SK-N-SH (cell line): ENCODE results near the gene DYRK2. TPM values are rescaled to one million over a fixed set of nuclear protein-coding genes. Genes with fewer than 3 reads are reported as not detected.

Experiments used
- CTCF ChIA-PET: fragments of 300-600, 350-600 bp; formaldehyde crosslinking; extraction: SDS; loops from one replicate; lab custom pipeline; 2021; lab: Yijun Ruan, JAX
- POLR2A ChIA-PET: fragments of 350-600 bp; sonication (Branson Sonifier 250); formaldehyde crosslinking; extraction: SDS; loops from one replicate; lab custom pipeline; 2020; ENCODE audit warnings: antibody characterized with exemption, inconsistent platforms; lab: Yijun Ruan, JAX
- DNase-seq: peaks from one replicate; pipeline ENCODE4 v3.0.0; 2012
- H2AFZ ChIP-seq: fragments of 200-600 bp; sonication (generic); 2 replicates; pipeline ENCODE4 v1.8.1; 2016; ENCODE audit warnings: antibody characterized with exemption, mild to moderate bottlenecking, low read depth
- H3F3A ChIP-seq: fragments of 200-600 bp; sonication (generic); replicated peaks from 2 replicates; pipeline ENCODE3; 2016; ENCODE audit warnings: antibody characterized with exemption, mild to moderate bottlenecking; ENCODE audit not compliant: insufficient read depth
- H3K27ac ChIP-seq, 2 experiments: fragments of 200-500 bp in 1 of 2; fragments of 200-600 bp in 1 of 2; sonication (Bioruptor generic) in 1 of 2; sonication (generic), shearing (Covaris generic) in 1 of 2; 2 replicates each; pipeline versions ENCODE4 v1.5.1 to v1.6.1; 2014 to 2016; ENCODE audit warnings: low read depth in 2 of 2, inconsistent platforms in 1 of 2, low read length in 1 of 2, mild to moderate bottlenecking in 1 of 2, mixed read lengths in 1 of 2
- H3K27me3 ChIP-seq: fragments of 200-600 bp; sonication (generic), shearing (Covaris generic); 2 replicates; pipeline ENCODE4 v1.6.1; 2016; ENCODE audit warnings: mixed run types; ENCODE audit not compliant: insufficient read depth
- H3K36me3 ChIP-seq, 2 experiments: fragments of 200-500 bp in 1 of 2; fragments of 200-600 bp in 1 of 2; sonication (Bioruptor generic) in 1 of 2; sonication (generic) in 1 of 2; replicated peaks in 1 of 2; 2 replicates each; pipeline versions ENCODE3 to v1.5.1; 2014 to 2016; ENCODE audit warnings: low read length in 1 of 2, mild to moderate bottlenecking in 1 of 2; ENCODE audit not compliant: insufficient read depth in 2 of 2, control insufficient read depth in 1 of 2
- H3K4me1 ChIP-seq, 2 experiments: fragments of 200-500 bp in 1 of 2; fragments of 200-600 bp in 1 of 2; sonication (Bioruptor generic) in 1 of 2; sonication (generic), shearing (Covaris generic) in 1 of 2; 2 replicates each; pipeline versions ENCODE4 v1.5.1 to v1.6.1; 2014 to 2016; ENCODE audit warnings: low read depth in 1 of 2, low read length in 1 of 2, mixed run types in 1 of 2; ENCODE audit not compliant: insufficient read depth in 2 of 2, control insufficient read depth in 1 of 2
- H3K4me2 ChIP-seq: fragments of 200-600 bp; sonication (generic), shearing (Covaris generic); 2 replicates; pipeline ENCODE4 v1.6.1; 2017; ENCODE audit warnings: mixed run types
- H3K4me3 ChIP-seq, 2 experiments: fragments of 200-500 bp in 1 of 2; fragments of 200-600 bp in 1 of 2; sonication (Bioruptor generic) in 1 of 2; sonication (generic), shearing (Covaris generic) in 1 of 2; 2 replicates each; pipeline versions ENCODE4 v1.5.1 to v1.8.1; 2014 to 2016; ENCODE audit warnings: low read depth in 2 of 2, inconsistent platforms in 1 of 2, low read length in 1 of 2, mild to moderate bottlenecking in 1 of 2, mixed read lengths in 1 of 2, moderate library complexity in 1 of 2
- H3K79me2 ChIP-seq: fragments of 200-600 bp; sonication (generic); 2 replicates; pipeline ENCODE4 v1.8.1; 2017; ENCODE audit warnings: mild to moderate bottlenecking; ENCODE audit not compliant: insufficient read depth
- H3K9ac ChIP-seq: fragments of 200-600 bp; sonication (generic); 2 replicates; pipeline ENCODE4 v1.6.1; 2017; ENCODE audit warnings: mixed run types
- H3K9me2 ChIP-seq: fragments of 200-600 bp; sonication (generic); 2 replicates; pipeline ENCODE4 v1.6.1; 2017; ENCODE audit warnings: mixed run types
- H3K9me3 ChIP-seq: fragments of 200-600 bp; sonication (generic); 2 replicates; pipeline ENCODE4 v1.6.1; 2017; ENCODE audit warnings: mixed run types, mild to moderate bottlenecking, moderate library complexity
- H4K20me1 ChIP-seq: fragments of 200-600 bp; sonication (generic); 2 replicates; pipeline ENCODE4 v1.6.1; 2017; ENCODE audit warnings: mild to moderate bottlenecking, mixed run types; ENCODE audit not compliant: insufficient read depth
- CTCF ChIP-seq: fragments of 200-600 bp; sonication (generic); IDR thresholded peaks from 2 replicates; pipeline ENCODE4 v1.6.1; 2017; ENCODE audit warnings: antibody characterized with exemption, mild to moderate bottlenecking, moderate library complexity
- EP300 ChIP-seq, 2 experiments: IDR thresholded peaks; 2 replicates each; pipeline versions ENCODE4 v1.4.0 to v1.6.1; 2012; ENCODE audit warnings: borderline replicate concordance in 1 of 2, low read depth in 1 of 2, low read length in 1 of 2
- EZH2phosphoT487 ChIP-seq: fragments of 200-600 bp; sonication (generic); IDR thresholded peaks from 2 replicates; pipeline ENCODE4 v1.6.1; 2017; ENCODE audit warnings: low read depth, mixed run types, mild to moderate bottlenecking, antibody characterized with exemption, moderate library complexity, borderline replicate concordance
- FOSL2 ChIP-seq: IDR thresholded peaks from 2 replicates; pipeline ENCODE4 v1.4.0; 2012; ENCODE audit warnings: low read depth, mild to moderate bottlenecking, moderate library complexity, borderline replicate concordance
- GABPA ChIP-seq: IDR thresholded peaks from 2 replicates; pipeline ENCODE4 v1.4.0; 2012; ENCODE audit warnings: low read depth, mild to moderate bottlenecking
- IRF3 ChIP-seq: fragments of 150-350 bp; IDR thresholded peaks from 2 replicates; pipeline ENCODE4 v1.6.1; 2016; ENCODE audit warnings: mild to moderate bottlenecking, low read depth, low read length
- JUND ChIP-seq: IDR thresholded peaks from 2 replicates; pipeline ENCODE4 v1.4.0; 2012
- MXI1 ChIP-seq: IDR thresholded peaks from 2 replicates; pipeline ENCODE4 v1.6.1; 2012; ENCODE audit warnings: mild to moderate bottlenecking, low read depth, low read length, improper control_type of control experiment
- NRF1 ChIP-seq: IDR thresholded peaks from 2 replicates; pipeline ENCODE4 v1.6.1; 2012; ENCODE audit warnings: low read depth, mild to moderate bottlenecking, low read length
- POLR2AphosphoS5 ChIP-seq: IDR thresholded peaks from 2 replicates; pipeline ENCODE4 v1.6.1; 2012; ENCODE audit warnings: low read depth, low read length
- RCOR1 ChIP-seq: fragments of 150-350 bp; IDR thresholded peaks from 2 replicates; pipeline ENCODE4 v1.6.1; 2017; ENCODE audit warnings: antibody characterized with exemption, low read length
- REST ChIP-seq: IDR thresholded peaks from 2 replicates; pipeline ENCODE4 v1.6.1; 2012; ENCODE audit warnings: mild to moderate bottlenecking, low read depth, low read length, moderate library complexity
- RFX5 ChIP-seq: IDR thresholded peaks from 2 replicates; pipeline ENCODE4 v1.6.1; 2012; ENCODE audit warnings: mild to moderate bottlenecking, improper control_type of control experiment, low read length
- RXRA ChIP-seq: IDR thresholded peaks from 2 replicates; pipeline ENCODE4 v1.4.0; 2012; ENCODE audit warnings: low read depth, mild to moderate bottlenecking, borderline replicate concordance
- SMC3 ChIP-seq: IDR thresholded peaks from 2 replicates; pipeline ENCODE4 v1.6.1; 2012; ENCODE audit warnings: low read depth, low read length, improper control_type of control experiment
- TCF12 ChIP-seq: IDR thresholded peaks from 2 replicates; pipeline ENCODE4 v1.4.0; 2012
- YY1 ChIP-seq: IDR thresholded peaks from 2 replicates; pipeline ENCODE4 v1.4.0; 2012; ENCODE audit warnings: low read depth, mild to moderate bottlenecking
- ZBTB33 ChIP-seq: IDR thresholded peaks from 2 replicates; pipeline ENCODE4 v1.4.0; 2012; ENCODE audit warnings: low read depth, borderline replicate concordance
- WGBS: methylation state at CpG from one replicate; pipeline ENCODE4 v1.1.6; 2017; ENCODE audit warnings: low lambda C conversion rate; 5-methylcytosine and 5-hydroxymethylcytosine counted together
- polyA plus RNA-seq, 3 experiments: library from polyadenylated mRNA; depleted of rRNA; stranded (reverse); fragments of >200 nt; gene quantifications; 2 replicates each; pipeline ENCODE4 v1.2.3, GENCODE V29; 2012

The DYRK2 gene
- polyA plus RNA-seq, 1 of the 3 experiments (the other 2 are of a cell fraction) = 48.8 TPM

GRCh38 chr12:67659292-67659691 is 10.7 kb downstream of the DYRK2 start:
- peak overlapping the region; percentile 45 for H3K4me2 ChIP-seq
- peaks cover 61 to 81% of the 10 kb centered on the region in 2 experiments for H3K36me3 ChIP-seq
- no peak overlapping the region for H2AFZ ChIP-seq
- no peaks in the 10 kb centered on the region for H3K27me3 ChIP-seq
- CTCF ChIA-PET = no interaction called here
- no peak for DNase-seq
- no peaks in the 10 kb centered on the region for H3K9me3 ChIP-seq
- H3K9ac ChIP-seq = peak overlapping the region; percentile 50
- H3K4me1 ChIP-seq = peaks cover 32 to 71% of the 10 kb centered on the region in 2 experiments
- H4K20me1 ChIP-seq = peaks cover 40% of the 10 kb centered on the region
- 63% methylated on average over 4 of the region's 4 CpGs for WGBS
- H3F3A ChIP-seq = peaks cover 60% of the 10 kb centered on the region
- no peaks in the 10 kb centered on the region for H3K9me2 ChIP-seq
- H3K79me2 ChIP-seq = peaks cover 96% of the 10 kb centered on the region
- 0 out of 4 replicates have a peak overlapping the region, but pooled peaks of 1 of the 2 experiments have one; percentile 1 for H3K4me3 ChIP-seq
- H3K27ac ChIP-seq = peak overlapping the region; percentile 91 to 96
- POLR2A ChIA-PET = no interaction called here
- no peak for TF ChIP-seq YY1
- TF ChIP-seq JUND = no peak
- TF ChIP-seq ZBTB33 = no peak
- no peak for TF ChIP-seq RXRA
- no peak for TF ChIP-seq TCF12
- TF ChIP-seq EZH2phosphoT487 = no peak
- no peak for TF ChIP-seq RFX5

GRCh38 chr12:67661311-67662021 is 12.9 kb downstream of the DYRK2 start:
- WGBS = 12% methylated on average over 4 of the region's 4 CpGs
- no peaks in the 10 kb centered on the region for H3K9me3 ChIP-seq
- peaks cover 50 to 77% of the 10 kb centered on the region in 2 experiments for H3K36me3 ChIP-seq
- H3K4me2 ChIP-seq = peak overlapping the region; percentile 45
- ChIA-PET POLR2A (interaction anchor here (1.8 kb wide), 1 partner anchor 13 kb away, joined by 4 read pairs; the partner anchor contains the start of gene DYRK2), CTCF (no interaction called here)
- H2AFZ ChIP-seq = no peak overlapping the region
- peak overlapping the region; percentile 91 to 96 for H3K27ac ChIP-seq
- peak; percentile 47 for DNase-seq
- peak overlapping the region in 1 of 2 experiments; percentile 13; a peak in 2 of 4 replicates for H3K4me3 ChIP-seq
- H3K79me2 ChIP-seq = peaks cover 96% of the 10 kb centered on the region
- no peaks in the 10 kb centered on the region for H3K27me3 ChIP-seq
- peaks cover 30 to 63% of the 10 kb centered on the region in 2 experiments for H3K4me1 ChIP-seq
- peak overlapping the region; percentile 50; the same call in 1 of the 2 replicates for H3K9ac ChIP-seq
- H3K9me2 ChIP-seq = no peaks in the 10 kb centered on the region
- peaks cover 18% of the 10 kb centered on the region; the same call in 1 of the 2 replicates for H4K20me1 ChIP-seq
- peaks cover 55% of the 10 kb centered on the region for H3F3A ChIP-seq
- peak; percentile 95 for TF ChIP-seq POLR2AphosphoS5
- no peak for TF ChIP-seq RFX5
- no peak for TF ChIP-seq SMC3
- 0 out of 2 replicates have a peak, but pooled peaks have one; percentile 23 for TF ChIP-seq MXI1
- TF ChIP-seq FOSL2 = peak; percentile 98
- no peak for TF ChIP-seq IRF3
- no peak for TF ChIP-seq CTCF
- TF ChIP-seq REST = no peak
- no peak for TF ChIP-seq NRF1
- peak; percentile 86 to 100 for TF ChIP-seq EP300 (IDR thresholded peaks at IDR 0.05; ENCODE audit: borderline replicate concordance in 1 of 2, low read depth in 1 of 2, low read length in 1 of 2)
- TF ChIP-seq GABPA = no peak; the same call in 1 of the 2 replicates
- no peak for TF ChIP-seq RCOR1
